ENCODE data around the gene NUCB1. TPM values are rescaled to one million over a fixed set of nuclear protein-coding genes. Genes with fewer than 3 reads are reported as not detected.
A peak's percentile ranks its signal among the peaks of the same experiment; 100 is the strongest.

NUCB1 gene
- total and polyA plus RNA-seq, 9 of the 15 experiments (the other 6 are each of a cell fraction or from before 2014, with no cell fraction given), result 3.1 to 153 (median 71.7) TPM

DNA sequence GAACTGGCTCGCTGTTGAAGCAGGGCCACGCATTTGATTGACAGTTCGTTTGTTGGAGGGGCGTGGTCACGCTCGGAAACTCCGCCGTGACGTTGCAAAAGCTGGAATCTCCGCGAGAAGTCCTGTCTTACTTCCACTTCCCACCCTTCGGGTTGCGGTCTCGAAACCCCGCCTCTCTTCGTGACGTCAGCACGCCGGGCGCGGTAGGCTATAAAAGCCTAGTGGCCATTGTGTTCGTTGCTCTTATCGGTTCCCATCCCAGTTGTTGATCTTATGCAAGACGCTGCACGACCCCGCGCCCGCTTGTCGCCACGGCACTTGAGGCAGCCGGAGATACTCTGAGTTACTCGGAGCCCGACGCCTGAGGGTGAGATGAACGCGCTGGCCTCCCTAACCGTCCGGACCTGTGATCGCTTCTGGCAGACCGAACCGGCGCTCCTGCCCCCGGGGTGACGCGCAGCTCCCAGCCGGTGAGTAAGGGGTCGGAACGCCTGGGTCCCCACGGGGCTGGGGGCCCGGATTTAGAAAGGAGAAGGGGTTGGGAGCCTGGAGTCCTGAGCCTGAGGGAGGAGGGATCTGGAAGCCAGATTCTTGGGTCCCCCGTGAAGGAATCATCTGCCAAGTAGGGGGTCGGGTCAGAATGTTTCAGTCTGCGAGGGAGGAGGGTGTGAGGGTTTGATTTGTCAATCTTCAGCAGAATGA is 27.8 kb upstream of the NUCB1 start, which contains the start of gene PPP1R15A (continued):
- TF ChIP-seq, protein P1, sequence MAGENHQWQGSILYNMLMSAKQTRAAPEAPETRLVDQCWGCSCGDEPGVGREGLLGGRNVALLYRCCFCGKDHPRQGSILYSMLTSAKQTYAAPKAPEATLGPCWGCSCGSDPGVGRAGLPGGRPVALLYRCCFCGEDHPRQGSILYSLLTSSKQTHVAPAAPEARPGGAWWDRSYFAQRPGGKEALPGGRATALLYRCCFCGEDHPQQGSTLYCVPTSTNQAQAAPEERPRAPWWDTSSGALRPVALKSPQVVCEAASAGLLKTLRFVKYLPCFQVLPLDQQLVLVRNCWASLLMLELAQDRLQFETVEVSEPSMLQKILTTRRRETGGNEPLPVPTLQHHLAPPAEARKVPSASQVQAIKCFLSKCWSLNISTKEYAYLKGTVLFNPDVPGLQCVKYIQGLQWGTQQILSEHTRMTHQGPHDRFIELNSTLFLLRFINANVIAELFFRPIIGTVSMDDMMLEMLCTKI (IDR thresholded peaks at IDR 0.05; ENCODE audit: partially characterized antibody), result no peak
- TF ChIP-seq NFE2 (IDR thresholded peaks at IDR 0.05; ENCODE audit: low read depth), result peak; percentile 90
- no peak for TF ChIP-seq POLR3A (IDR thresholded peaks at IDR 0.05; ENCODE audit: borderline replicate concordance, extremely low read depth, insufficient read depth, insufficient read length)
- TF ChIP-seq ZNF696 (CRISPR knock-in tag; conservative IDR thresholded peaks at IDR 0.05), result no peak
- TF ChIP-seq PTBP1 (IDR thresholded peaks at IDR 0.05; ENCODE audit: low read depth, low read length), result no peak
- TF ChIP-seq RERE (CRISPR knock-in tag; IDR thresholded peaks at IDR 0.05; ENCODE audit: borderline replicate concordance), result no peak
- peak; percentile 43; the same call in 1 of the 2 replicates for TF ChIP-seq GATAD2A (IDR thresholded peaks at IDR 0.05)
- TF ChIP-seq, protein P2, sequence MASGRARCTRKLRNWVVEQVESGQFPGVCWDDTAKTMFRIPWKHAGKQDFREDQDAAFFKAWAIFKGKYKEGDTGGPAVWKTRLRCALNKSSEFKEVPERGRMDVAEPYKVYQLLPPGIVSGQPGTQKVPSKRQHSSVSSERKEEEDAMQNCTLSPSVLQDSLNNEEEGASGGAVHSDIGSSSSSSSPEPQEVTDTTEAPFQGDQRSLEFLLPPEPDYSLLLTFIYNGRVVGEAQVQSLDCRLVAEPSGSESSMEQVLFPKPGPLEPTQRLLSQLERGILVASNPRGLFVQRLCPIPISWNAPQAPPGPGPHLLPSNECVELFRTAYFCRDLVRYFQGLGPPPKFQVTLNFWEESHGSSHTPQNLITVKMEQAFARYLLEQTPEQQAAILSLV (tag; IDR thresholded peaks at IDR 0.05), result no peak
- peak; percentile 28; the same call in 1 of the 2 replicates for TF ChIP-seq HCFC1 (IDR thresholded peaks at IDR 0.05; ENCODE audit: low read depth, low read length)
- peak; percentile 93 for TF ChIP-seq CHD2 (IDR thresholded peaks at IDR 0.05; ENCODE audit: low read depth, low read length)
- no peak for TF ChIP-seq TAF15 (IDR thresholded peaks at IDR 0.05; ENCODE audit: low read depth, low read length)
- TF ChIP-seq ZNF12 (CRISPR knock-in tag; IDR thresholded peaks at IDR 0.05), result peak; percentile 75; the same call in 1 of the 2 replicates
- peak in 1 of 2 experiments; percentile 83; a peak in 2 of 4 replicates for TF ChIP-seq TBL1XR1 (IDR thresholded peaks at IDR 0.05; ENCODE audit: low read length in 2 of 2)
- TF ChIP-seq CEBPZ (IDR thresholded peaks at IDR 0.05; ENCODE audit: borderline replicate concordance, low read depth, low read length), result no peak
- peak; percentile 80 for TF ChIP-seq HDAC3 (IDR thresholded peaks at IDR 0.05; ENCODE audit: borderline replicate concordance, partially characterized antibody)
- peak; percentile 85 for TF ChIP-seq MAFF (IDR thresholded peaks at IDR 0.05; ENCODE audit: low read length)
